Myocyte (in vitro differentiated cells): ENCODE measurements around the gene MPO. TPM values are rescaled to one million over a fixed set of nuclear protein-coding genes. Genes with fewer than 3 reads are reported as not detected.

ENCODE experiments used
- DNase-seq: peaks from one replicate; pipeline ENCODE4 v3.0.0-alpha.2; 2012; ENCODE audit warnings: low read depth
- polyA plus RNA-seq: library from polyadenylated mRNA; unstranded; fragments of >200 nt; gene quantifications from one replicate; pipeline ENCODE4 v1.2.1, GENCODE V29; 2012; ENCODE audit warnings: missing spikeins
- total RNA-seq: library from RNA; depleted of rRNA; stranded (reverse); fragments of >200 nt; gene quantifications from 2 replicates; pipeline ENCODE4 v1.2.3, GENCODE V29; 2014

The MPO gene
- total RNA-seq, result 0.05 TPM in 2 replicates
- polyA plus RNA-seq, result 0.05 TPM

DNA sequence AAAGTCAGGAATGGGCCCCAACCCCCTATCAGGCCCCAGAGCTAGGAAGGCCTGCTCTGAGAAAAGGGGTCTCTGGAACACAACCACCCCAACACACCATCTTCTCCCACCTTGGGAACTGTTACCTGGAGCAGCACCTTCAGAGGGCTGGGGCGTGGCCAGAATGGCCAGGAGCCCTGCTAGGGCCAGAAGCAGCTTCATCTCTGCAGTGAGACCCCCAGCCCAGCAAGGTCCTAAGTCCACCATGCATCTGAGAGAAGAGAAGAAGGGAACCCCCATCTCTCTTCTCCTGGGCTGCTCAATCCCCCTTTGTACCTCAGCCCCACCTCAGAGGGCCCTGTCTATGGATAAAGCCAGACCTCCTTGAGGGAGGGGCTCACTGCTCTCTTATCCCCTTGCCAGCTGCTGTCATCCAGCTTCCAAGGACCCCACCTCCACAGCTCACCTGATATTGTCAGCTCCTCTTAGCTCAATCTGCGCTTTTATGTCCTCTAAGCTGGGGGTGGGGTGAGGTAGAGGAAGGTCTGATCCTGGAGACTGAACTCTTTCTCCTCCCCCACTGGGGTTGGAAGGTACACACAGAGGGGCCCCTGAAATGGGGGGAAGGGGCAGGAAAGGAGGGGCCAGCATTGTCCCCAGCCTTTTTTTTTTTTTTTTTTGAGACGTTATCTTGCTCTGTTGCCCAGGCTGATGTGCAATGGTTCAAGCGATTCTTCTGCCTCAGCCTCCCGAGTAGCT, at the start of gene MPO:
Gene MPO (minus strand): TSS at position 456 of the 738 bp plus-strand sequence. CDS start 177 bp downstream, at position 279.
- no peak for DNase-seq

GRCh38 chr17:58329810-58330537, 49.2 kb upstream of the MPO start:
- DNase-seq, result no peak

DNA sequence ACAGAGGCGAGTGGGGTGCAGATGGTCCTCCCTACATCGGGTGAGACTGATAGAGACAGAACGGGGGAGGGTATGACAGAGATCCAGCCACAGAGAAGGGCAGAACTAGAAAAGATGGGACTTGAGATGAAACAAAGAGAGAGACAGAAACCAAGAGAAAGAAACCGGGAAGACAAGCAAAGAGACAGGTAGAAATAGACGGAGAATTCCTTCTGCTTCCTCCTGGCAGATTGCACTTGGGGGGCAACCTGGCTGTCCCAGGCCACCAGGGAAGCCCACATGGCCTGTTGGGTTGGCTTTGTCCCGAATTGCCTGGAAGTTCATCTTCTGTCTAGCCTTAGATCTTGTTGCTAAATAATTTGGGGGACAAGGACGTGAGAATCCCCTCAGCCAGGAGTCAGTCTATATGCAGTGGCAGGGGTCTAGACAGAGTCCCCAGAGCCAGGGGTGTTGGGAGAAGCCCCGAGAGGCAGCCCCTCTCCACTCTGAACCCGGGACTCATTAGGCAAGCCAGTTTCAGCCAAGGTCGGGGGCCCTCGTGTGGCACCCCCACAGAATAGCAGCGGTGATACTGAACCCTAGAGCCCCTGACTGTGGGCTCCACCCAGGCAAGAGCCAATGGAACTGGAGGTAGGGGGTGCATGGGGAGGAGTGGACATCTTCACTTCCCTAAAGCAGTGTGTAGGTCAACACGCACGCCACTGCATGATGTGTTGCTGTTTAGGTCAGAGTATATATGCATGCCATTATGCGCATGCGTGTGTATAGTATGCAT, 48.5 kb upstream of the MPO start:
- DNase-seq, result no peak

DNA sequence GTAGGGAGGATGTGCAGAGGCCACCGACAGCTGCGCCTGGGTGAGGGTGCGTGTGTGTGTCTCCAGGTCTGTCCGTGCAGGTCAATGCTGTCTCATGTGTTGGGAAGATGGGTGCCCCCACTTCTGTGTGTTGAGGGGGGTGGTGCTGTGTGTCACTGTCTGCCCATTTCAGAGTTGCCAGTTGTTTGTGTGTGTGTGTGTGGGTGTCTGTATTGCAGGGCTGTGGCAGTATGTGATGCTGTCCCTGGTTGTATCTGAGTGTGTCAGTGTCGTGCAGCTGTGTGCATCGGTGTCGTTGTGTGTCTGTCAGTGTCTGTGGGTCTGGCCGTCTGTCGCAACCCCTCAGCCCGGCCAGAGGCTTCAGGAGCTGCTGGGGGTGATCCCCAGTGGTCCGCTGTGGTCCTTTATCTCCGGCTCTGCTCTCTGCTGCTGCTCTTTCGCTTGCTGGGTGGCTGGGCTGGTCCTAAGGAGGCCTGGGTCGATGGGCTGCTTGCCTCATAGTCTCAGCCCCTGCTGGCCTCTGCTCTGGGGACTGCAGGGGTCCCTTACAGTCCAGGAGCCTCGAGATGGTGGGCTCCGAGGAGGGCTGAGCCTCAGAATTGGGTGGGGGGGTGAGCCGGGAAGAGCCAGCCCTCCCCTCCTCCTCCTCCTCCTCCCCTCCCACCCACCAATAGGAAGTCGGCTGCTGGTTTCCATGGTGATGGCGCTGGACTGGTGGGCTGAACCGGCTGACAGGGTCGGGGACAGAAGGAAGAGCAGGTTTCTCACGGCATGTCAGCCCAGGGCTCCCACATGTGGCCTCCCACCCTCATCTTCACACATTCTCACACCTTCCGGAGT, 47.7 kb upstream of the MPO start, which contains the start of gene TSPOAP1:
Gene TSPOAP1 (minus strand): TSS at position 601 of the 840 bp plus-strand sequence. CDS start 875 bp downstream, outside the sequence.
- DNase-seq, result no peak

DNA sequence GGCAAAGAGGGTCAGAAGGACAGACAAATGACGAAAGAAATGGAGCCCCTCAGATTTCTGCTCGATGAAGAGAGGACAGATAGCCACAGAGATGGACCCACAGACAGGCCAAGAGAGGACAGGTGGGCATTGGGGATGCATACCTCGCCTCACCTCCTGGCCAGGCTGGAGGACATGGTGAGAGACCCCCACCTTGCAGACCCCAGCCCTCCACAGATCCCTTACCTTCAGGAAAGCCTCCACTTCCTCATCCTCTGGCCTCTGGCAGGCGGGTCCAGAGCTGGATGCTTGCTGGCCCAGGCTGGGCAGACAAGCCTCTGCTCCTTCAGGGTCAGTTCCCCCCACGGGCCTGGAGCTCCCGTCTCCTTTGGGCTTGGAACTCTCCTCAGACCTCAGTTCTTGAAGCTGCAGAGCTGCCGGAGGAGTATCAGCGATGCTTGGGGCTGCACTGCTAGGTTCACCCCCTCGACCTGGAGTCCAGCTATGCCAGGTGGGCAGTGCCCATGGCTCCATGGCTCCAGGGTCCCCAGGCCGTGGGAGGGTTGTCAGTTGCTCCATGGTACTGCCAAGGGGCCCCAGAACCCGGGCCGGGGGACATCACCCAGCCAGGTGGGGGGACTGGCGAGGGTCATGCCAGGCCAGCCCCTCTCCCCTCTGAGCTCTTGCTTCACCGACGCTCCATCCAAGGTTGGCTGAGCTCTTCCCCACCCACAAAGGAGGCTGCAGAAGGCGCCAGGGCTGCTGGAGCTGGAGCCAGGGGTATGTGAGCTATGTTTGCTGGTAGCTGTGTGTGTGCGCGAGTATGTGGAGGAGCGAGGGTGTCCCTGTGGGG, 46.8 kb upstream of the MPO start:
- no peak for DNase-seq

DNA sequence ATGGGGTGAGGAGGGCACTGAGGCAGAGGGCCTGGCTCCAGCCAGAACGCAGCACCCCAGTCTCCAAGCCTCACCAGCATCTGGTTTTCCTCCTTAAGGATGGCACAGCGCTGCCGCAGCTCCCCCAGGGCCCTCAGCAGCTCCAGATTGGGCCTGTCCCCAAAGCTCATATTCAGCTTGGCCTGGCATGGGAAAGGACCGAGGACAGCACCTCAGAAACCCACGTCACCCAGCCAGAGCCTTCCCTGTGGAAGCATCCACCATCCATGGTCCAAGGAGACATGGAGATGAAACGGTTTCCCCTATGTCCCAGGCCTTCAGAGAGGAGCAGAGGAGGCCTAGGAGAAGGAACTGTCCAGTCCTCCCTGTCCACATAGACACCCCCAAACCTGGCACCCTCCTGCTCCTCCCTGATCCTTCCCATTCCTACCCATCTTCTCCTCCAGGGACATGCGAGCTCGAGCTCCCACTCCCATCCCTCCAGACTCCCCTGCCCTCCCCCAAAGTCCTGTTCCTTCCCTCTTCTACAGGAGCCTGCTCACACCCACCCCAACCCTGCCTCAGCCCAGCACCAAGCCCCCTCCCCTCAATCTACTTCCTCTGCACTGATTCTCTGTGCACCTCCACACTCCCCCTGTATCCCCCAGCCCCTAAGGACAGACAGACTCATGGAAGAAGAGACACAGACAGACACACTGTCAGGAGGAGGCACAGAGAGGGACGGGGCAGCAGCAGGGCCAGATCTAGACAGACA, 46.1 kb upstream of the MPO start:
- DNase-seq, result no peak

- DNase-seq, result no peak
These were observed 45.3 kb upstream of the MPO start for GRCh38 chr17:58325976-58326468.

DNA sequence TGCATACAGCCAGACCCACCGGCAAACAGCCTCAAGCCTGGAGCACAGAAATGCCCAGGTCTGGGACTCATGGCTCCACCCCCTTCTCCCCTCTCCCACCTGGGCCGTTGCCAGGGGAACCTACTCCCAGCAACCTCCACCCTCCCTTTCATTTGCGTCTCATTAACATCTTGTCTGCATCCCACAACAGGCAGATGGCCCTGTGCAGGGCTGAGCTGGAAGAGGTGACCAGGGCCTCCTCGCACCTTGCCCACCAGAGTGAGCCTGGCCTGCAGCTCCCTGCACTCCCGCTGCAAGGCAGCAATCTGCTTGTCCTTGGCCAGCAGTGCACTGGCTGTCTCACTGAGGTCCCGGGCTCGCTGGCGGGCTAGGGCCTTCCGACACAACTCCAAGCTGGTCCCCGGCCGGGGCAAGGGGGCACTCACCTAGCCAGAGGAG, 44.6 kb upstream of the MPO start:
- no peak for DNase-seq

DNA sequence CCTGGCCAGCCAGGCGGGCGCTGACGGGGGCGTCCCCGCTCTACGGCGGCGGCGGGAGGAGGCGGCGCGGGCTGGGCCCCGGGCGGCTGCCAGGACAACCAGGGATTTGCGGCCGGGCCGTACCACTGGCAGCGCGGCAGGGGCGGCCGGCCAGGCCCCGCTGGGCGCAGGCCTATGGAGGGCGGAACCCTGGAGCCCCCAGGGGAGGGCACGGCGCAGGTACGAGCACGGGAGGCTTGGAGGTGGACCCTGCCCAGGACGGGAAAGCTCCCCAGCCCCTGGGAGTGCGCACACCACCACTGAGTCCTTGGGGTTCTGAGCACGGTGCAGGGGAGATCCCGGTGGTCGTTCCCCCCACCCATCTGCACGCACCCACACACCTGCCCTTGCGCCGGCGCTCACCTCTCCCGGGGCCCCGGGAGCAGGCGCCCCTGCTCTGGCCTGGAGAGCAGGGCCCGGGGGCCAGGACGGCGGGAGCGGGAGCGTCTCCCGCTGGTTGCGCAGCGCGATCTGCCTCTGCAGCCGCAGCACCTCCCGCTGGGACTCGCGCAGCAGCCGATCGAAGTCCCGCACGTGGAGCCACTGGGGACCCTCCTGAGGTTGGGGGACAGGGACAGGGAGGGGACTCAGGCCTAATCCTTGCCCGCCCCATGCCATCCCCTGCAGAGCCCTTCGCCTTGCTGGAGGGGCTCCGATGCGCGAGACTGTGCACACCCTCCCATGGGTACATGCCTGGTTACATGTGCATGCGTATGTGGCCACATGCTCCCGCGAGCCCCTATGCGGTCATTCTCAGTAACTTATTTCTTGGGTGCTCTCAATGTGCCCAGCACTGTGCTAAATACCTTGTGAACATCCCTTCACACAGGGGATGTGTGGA, 43.9 kb upstream of the MPO start:
- DNase-seq, result no peak

DNA sequence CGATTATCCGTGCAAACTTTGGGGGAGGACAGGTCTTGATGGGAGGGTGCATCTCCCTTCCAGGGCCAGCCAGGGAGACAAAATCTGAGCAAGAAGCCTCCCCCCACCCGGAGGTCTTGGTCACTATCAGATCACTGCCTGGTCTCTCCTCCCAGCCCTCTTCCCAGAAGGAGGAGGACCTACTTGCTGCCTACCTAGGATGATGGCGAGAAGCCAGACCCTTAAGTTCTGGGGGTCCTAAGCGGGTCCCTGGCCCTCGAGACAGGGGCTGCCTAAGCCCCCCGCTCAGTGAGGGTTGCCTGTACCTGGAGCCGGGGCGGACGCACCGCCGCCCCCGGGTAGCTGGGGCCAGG, 43.3 kb upstream of the MPO start:
- no peak for DNase-seq

DNA sequence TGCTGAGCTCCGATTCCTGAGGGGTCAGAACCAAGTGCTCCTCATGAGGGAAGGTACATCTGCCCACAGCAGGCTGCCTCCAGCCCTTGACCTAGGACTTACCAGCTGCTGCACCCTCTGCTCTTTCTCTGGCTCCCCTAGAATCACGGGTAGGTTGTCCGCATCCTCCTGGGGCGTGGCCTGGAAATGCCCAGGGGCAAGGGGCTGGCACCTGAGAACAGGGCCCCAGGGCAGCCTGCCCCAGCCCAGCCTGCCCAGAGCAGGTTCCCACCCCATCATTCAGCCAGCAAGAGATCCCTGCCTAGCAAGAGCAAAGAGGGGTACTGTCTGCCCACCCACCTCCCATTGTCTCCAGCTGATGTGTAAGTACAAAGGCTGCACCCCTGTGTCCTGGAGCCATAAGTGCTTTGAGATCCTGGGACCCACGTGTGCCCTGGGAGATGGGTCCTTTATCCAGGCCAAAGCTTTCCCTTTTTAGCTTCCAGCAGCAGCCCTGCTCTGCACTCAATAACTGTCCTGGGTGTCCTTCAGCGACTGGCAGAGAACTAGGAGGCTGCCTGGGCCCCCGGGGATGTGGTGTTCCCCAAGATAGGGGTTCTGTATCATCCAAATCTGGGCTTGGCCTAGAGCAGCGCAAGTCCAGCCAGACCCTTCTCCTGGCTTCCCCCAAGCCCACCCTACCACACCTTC, 42.8 kb upstream of the MPO start:
- DNase-seq, result no peak

GRCh38 chr17:58322581-58323185, 41.9 kb upstream of the MPO start:
- DNase-seq, result no peak

DNA sequence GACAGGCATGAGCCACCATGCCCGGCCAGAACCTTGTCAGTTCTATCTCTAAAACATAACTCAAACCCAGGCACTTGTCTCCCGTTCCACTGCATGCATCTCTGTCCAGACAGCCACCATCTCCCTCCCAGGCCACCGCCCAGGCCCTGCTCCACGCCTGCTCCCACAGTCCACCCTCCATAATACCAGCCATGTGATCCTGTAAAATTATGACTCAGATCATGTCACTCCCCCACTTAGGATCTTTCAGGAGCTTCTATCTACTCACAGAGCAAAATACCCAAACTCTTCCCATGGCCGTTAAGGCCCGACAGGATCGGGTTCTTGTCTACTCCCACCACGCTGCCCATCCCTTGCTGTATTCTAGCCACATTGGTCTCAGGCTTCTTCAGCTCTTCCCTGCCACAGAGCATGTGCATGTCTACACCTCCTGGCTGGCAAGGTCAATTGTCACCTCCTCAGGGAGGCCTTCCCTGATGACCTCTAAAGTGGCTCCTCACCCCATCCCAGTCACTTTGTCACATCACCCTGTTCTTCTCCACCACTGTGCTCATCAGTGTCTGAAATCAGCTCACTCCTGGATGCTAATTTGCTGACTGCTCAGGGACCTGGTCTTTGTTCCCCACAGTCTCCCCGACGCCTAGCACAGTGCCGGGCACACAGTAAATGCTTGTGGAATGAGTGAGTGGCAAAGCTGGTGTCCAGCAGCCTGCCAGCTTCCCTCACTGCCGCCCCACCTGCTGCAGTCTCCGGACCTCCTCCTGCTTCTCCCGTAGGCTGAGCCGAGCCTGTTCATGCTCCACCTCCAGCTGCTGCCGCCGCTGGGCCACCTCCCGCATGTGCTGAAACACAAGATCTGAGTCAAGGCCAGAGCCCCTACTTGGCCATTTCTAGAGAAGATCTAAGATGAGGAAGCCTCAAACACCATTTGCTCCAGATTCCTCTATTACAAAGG, 41.1 kb upstream of the MPO start:
- DNase-seq, result no peak

- DNase-seq, result no peak
These were observed 40.0 kb upstream of the MPO start for GRCh38 chr17:58320570-58321323.

DNA sequence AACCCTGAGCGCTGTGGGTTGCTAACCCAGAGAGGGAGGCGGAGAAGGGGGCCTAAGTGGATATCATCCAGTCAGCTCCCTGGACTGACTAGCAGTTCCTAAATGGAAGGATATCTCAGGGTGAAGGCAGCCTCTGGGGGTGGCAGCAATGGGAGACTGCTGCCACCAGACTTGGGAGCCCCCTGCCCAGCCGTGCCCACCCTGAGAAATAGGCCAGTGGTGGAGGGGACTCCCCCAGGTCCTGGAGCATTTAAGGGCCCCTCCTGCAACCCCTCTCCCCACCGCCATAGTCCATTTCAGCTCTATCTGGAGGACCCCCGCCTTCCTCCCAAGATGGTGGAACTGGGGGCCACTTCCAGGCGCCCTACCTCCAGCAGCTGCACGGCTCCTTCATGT, 39.4 kb upstream of the MPO start:
- no peak for DNase-seq
